Right cardiac atrium (tissue), 5 donors: Measurements from ENCODE around the gene PISD. TPM values are rescaled to one million over a fixed set of nuclear protein-coding genes. Genes with fewer than 3 reads are reported as not detected.

Source experiments
- ATAC-seq, 2 donors: fragments of 200-7000 bp; cut with Tn5 transposase; one replicate each; pipeline versions ENCODE4 v1.8.0 to v1.9.1; 2020; ENCODE audit warnings: moderate library complexity in 2 of 2, mild to moderate bottlenecking in 1 of 2
- DNase-seq, 3 donors: peaks; one replicate each; pipeline ENCODE4 v3.0.0-alpha.2; 2020
- H3K27ac ChIP-seq: one replicate; pipeline ENCODE4 v1.5.1; 2013; ENCODE audit warnings: mild to moderate bottlenecking, low read length, control low read depth, moderate library complexity
- H3K27me3 ChIP-seq: one replicate; pipeline ENCODE4 v1.6.1; 2013; ENCODE audit not compliant: control insufficient read depth, insufficient read depth
- H3K4me1 ChIP-seq: one replicate; pipeline ENCODE4 v1.6.1; 2013; ENCODE audit warnings: low read length; ENCODE audit not compliant: control insufficient read depth, insufficient read depth
- H3K4me3 ChIP-seq: one replicate; pipeline ENCODE4 v1.5.1; 2013; ENCODE audit warnings: low read length, control low read depth
- H3K9me3 ChIP-seq: one replicate; pipeline ENCODE4 v1.6.1; 2013; ENCODE audit warnings: low read length; ENCODE audit not compliant: control insufficient read depth
- WGBS: extraction: QIAGEN DNeasy Blood & Tissue Kit; methylation state at CpG from one replicate; pipeline ENCODE4 v1.1.7; 2013; 5-methylcytosine and 5-hydroxymethylcytosine counted together
- intact Hi-C, 4 donors: fragments of 100-400 bp; cut with DNase I; formaldehyde crosslinking; loops; one replicate each; pipeline versions ENCODE4 v1.11.0 to v1.14.0; 2022 to 2023
- polyA plus RNA-seq: library from polyadenylated mRNA; stranded (reverse); fragments of 200-250 nt; gene quantifications from one replicate; pipeline ENCODE4 v1.2.3, GENCODE V29; 2013
- total RNA-seq, 4 donors: library from RNA; stranded (reverse); fragmentation: NEBNext Ultra II Directional; extraction: Animal tissue kit (Norgen Biotek cat#: 25700); gene quantifications; one replicate each; pipeline ENCODE4 v1.2.1, GENCODE V29; 2021
- donor health status: healthy with polysubstance abuse.
- donor health status: DM: no; HTN: yes; CAD: no.
- donor health status: DM: no; HTN: no; CAD: no.
- donor health status: DM: no; HTN: yes; CAD: no; lungs with severe emphysema.
- donor health status: DM: yes; HTN: yes; CAD: no.

Gene PISD
- total and polyA plus RNA-seq, 5 donors, result 11.1 to 33.5 (median 18.7) TPM

- intact Hi-C loops, result no loop called here
- Histone ChIP-seq H3K4me3 (no peak overlapping the region), H3K4me1 (peaks cover 22% of the 10 kb centered on the region), H3K27ac (no peak overlapping the region), H3K9me3 (no peaks in the 10 kb centered on the region), H3K27me3 (no peaks in the 10 kb centered on the region)
- no peak for ATAC-seq
- no peak for DNase-seq
- WGBS, result 83% methylated on average over 7 of the region's 7 CpGs
Observed at GRCh38 chr22:31625257-31625640, 36.8 kb downstream of the PISD start.

GRCh38 chr22:31623592-31624304 is 38.3 kb downstream of the PISD start:
- Histone ChIP-seq H3K9me3 (no peaks in the 10 kb centered on the region), H3K4me1 (peaks cover 13% of the 10 kb centered on the region), H3K27ac (no peak overlapping the region), H3K4me3 (no peak overlapping the region), H3K27me3 (no peaks in the 10 kb centered on the region)
- DNase-seq (peak in 1 of 3 donors; percentile 53), ATAC-seq (no peak)
- intact Hi-C loops, result no loop called here
- 96% methylated on average over 18 of the region's 18 CpGs for WGBS

- Histone ChIP-seq H3K4me3 (no peak overlapping the region), H3K9me3 (no peaks in the 10 kb centered on the region), H3K4me1 (peaks cover 13% of the 10 kb centered on the region), H3K27me3 (no peaks in the 10 kb centered on the region), H3K27ac (no peak overlapping the region)
- ATAC-seq, result no peak
- peak in 1 of 3 donors; percentile 35 for DNase-seq
- 94% methylated on average over 1 of the region's 1 CpG for WGBS
- intact Hi-C loops, result no loop called here
Observed at GRCh38 chr22:31622980-31623379, 39.0 kb downstream of the PISD start.

- peaks cover 8% of the 10 kb centered on the region for H3K4me1 ChIP-seq
- H3K27ac ChIP-seq, result no peak overlapping the region
- DNase-seq, result peak in 2 of 3 donors; percentile 18 to 25
- H3K4me3 ChIP-seq, result no peak overlapping the region
- ATAC-seq, result no peak
- no peaks in the 10 kb centered on the region for H3K27me3 ChIP-seq
- intact Hi-C loops, result no loop called here
- WGBS, result 81% methylated on average over 19 of the region's 19 CpGs
- H3K9me3 ChIP-seq, result no peaks in the 10 kb centered on the region
Observed at GRCh38 chr22:31621507-31622124, 40.4 kb downstream of the PISD start.

- H3K4me3 ChIP-seq, result no peak overlapping the region
- no peak overlapping the region for H3K27ac ChIP-seq
- no peaks in the 10 kb centered on the region for H3K27me3 ChIP-seq
- no peak for ATAC-seq
- DNase-seq, result peak in 1 of 3 donors; percentile 27
- H3K4me1 ChIP-seq, result peaks cover 5% of the 10 kb centered on the region
- 85% methylated on average over 20 of the region's 20 CpGs for WGBS
- H3K9me3 ChIP-seq, result no peaks in the 10 kb centered on the region
- intact Hi-C loops, result no loop called here
Observed at GRCh38 chr22:31620756-31621480, 41.1 kb downstream of the PISD start.

GRCh38 chr22:31619611-31620300 is 42.3 kb downstream of the PISD start:
- no peak overlapping the region for H3K27ac ChIP-seq
- DNase-seq (peak in 1 of 3 donors; percentile 39), ATAC-seq (no peak)
- H3K4me1 ChIP-seq, result peaks cover 3% of the 10 kb centered on the region
- H3K4me3 ChIP-seq, result no peak overlapping the region
- H3K27me3 ChIP-seq, result no peaks in the 10 kb centered on the region
- WGBS, result 90% methylated on average over 14 of the region's 14 CpGs
- H3K9me3 ChIP-seq, result no peaks in the 10 kb centered on the region
- intact Hi-C loops, result no loop called here

- H3K27ac ChIP-seq, result no peak overlapping the region
- H3K27me3 ChIP-seq, result no peaks in the 10 kb centered on the region
- H3K4me1 ChIP-seq, result peaks cover 5% of the 10 kb centered on the region
- 76% methylated on average over 5 of the region's 5 CpGs for WGBS
- DNase-seq, result peak in 1 of 3 donors; percentile 11
- ATAC-seq, result no peak
- H3K4me3 ChIP-seq, result no peak overlapping the region
- intact Hi-C loops, result no loop called here
- no peaks in the 10 kb centered on the region for H3K9me3 ChIP-seq
Observed at GRCh38 chr22:31618471-31619176, 43.4 kb downstream of the PISD start.

- Histone ChIP-seq H3K4me3 (no peak overlapping the region), H3K9me3 (no peaks in the 10 kb centered on the region), H3K4me1 (peaks cover 5% of the 10 kb centered on the region), H3K27ac (no peak overlapping the region), H3K27me3 (no peaks in the 10 kb centered on the region)
- DNase-seq (peak in 2 of 3 donors; percentile 46 to 49), ATAC-seq (no peak)
- 93% methylated on average over 17 of the region's 17 CpGs for WGBS
- intact Hi-C loops, result no loop called here
Observed at GRCh38 chr22:31618057-31618456, 44.0 kb downstream of the PISD start.

- no peaks in the 10 kb centered on the region for H3K27me3 ChIP-seq
- intact Hi-C loops, result no loop called here
- H3K4me3 ChIP-seq, result no peak overlapping the region
- peak in 1 of 3 donors; percentile 50 for DNase-seq
- peaks cover 5% of the 10 kb centered on the region for H3K4me1 ChIP-seq
- peak in 1 of 2 donors; percentile 12 for ATAC-seq
- no peaks in the 10 kb centered on the region for H3K9me3 ChIP-seq
- H3K27ac ChIP-seq, result no peak overlapping the region
- 81% methylated on average over 9 of the region's 9 CpGs for WGBS
Observed at GRCh38 chr22:31616315-31616980, 45.6 kb downstream of the PISD start.

GRCh38 chr22:31615940-31616314 is 46.1 kb downstream of the PISD start:
- no peak for ATAC-seq
- DNase-seq, result peak in 1 of 3 donors; percentile 31
- intact Hi-C loops, result no loop called here
- no peaks in the 10 kb centered on the region for H3K9me3 ChIP-seq
- WGBS, result 60% methylated on average over 4 of the region's 4 CpGs
- H3K4me3 ChIP-seq, result no peak overlapping the region
- H3K4me1 ChIP-seq, result peaks cover 5% of the 10 kb centered on the region
- H3K27ac ChIP-seq, result no peak overlapping the region
- no peaks in the 10 kb centered on the region for H3K27me3 ChIP-seq
